Activated T-cell treated with anti-CD3 and anti-CD28 coated beads, Interleukin-2, amount 50 U/mL, for 48 hours (primary cell): Measurements from ENCODE around the gene RGS3.
"Not testable (repeated sequence)": the region's sequence is repeated elsewhere in the genome, so short reads cannot be mapped to it uniquely, and the experiment has no call there.

Experiments used
- DNase-seq, 2 experiments: peaks; one replicate each; pipeline ENCODE4 v3.0.0-alpha.2; 2020

Gene RGS3

GRCh38 chr9:113467183-113467582 lies 3.7 kb downstream of the RGS3 start:
- DNase-seq = no peak

DNA sequence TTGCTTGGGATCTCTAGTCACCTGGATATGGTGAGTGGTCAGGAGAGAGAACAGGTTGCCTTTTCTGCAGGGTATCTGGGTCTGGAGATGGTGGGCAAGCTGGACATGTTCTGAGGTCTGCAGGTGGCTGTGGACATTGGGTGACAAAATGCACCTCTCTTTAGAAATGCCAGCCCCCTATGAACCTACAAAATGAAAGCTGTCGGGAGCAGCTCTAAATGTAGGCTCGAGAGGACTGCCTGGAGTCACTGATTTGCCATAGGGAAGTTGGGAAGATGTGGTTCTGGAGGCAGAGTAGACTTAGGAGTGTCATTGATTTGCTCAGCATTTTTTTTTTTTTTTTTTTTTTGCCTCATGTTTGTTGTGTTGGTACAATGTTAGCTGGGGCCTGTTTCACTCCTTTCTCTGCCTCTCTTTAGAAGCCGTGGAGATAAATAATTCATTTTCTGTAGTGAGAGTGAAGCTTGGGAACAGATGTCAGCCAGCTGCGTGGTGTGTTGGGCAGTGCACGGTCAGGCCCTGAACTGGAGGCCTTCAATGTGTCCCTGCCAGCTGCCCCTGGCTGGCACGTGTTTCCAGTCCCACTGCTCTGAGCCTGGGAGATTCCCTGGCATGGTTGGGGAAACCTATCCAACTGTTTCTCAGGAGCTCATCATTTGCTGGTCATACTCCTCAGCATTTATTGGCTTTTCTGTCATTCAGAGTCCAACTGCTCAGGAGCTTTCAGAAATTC lies 5.4 kb downstream of the RGS3 start:
- DNase-seq = no peak

DNA sequence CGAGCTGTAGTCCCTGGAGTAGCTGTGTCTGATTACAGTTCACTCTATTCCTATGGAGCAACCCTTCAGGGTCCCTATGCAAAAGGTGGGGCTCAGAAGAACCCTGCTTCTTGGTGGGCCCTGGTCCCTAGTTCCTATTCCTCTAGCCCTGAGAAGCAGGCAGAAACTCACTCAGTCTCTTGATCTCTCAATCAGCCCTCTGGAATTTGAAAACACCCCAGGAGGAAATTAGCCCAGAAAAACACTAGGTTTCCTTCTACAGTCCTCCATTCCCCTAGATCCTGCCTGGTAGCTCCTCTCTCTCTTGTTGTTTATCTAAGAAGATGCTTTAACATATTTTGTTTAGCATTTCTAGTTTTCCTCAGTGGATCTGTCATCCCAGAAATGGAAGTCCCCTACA lies 7.6 kb downstream of the RGS3 start:
- no peak for DNase-seq

DNA sequence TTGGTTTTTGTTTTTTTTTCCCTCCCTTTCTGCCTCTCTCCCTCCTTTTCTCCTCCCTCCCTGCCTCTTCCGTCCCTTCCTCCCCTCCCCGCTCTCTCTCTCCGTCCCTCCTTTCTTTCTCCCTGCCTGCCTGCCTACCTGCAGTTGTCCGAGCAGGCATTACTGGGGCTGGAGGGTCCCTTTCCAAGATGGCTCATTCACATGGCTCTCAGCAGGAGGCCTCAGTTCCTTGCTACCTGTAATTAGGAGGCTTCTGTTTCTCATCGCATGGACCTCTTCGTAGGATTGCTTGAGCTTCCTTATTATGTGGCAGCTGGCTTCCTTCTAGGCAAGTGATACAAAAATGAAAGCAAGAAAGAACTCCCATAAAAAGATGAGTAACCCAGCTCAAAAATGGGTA lies 8.0 kb downstream of the RGS3 start:
- no peak for DNase-seq

DNA sequence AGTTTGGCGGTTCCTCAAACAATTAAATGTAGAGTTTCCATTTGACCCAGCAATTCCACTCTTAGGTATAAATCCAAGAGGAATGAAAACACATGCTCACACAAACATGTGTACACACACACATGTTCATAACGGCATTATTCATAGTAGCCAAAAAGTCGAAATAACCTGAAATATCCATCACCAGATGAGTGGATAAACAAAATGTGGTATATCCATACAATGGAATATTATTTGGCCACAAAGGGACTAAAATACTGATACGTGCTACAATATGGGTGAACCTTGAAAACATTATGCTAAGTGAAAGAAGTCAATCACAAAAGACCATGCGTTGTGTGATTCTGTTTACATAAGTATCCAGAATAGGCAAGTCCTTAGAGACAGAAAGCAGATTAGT lies 8.7 kb downstream of the RGS3 start:
- no peak for DNase-seq

DNA sequence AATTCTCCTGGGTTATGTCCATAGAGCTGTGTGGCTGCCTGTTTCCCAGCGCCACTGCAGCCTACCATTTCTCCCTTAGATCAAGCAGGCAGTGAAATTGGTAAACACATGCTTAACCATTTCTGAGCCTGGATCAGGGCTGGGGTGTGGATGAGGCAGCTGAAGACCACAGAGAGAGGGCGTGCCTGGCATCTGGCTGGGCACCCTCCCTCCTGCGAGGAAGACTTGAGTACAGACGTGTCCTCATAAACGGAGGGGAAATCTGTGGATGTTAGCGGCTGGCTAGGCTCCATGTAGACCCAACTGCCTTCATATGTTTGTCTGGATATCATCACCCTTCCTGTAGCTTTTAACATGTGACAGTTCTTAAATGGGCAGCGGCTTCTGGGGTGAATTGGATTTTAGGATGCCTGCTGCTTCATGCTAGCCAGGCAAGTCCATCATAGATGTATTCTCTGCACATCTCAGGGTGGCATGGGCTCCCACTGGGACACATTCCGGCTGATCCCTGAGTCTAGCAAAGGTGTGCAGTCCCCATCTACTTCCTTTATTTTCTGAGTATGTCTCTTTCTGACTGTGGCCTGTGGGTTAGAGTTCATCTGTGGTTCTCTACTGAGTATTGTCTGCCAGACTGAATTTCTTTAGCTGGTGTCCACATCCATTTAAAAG lies 11.0 kb downstream of the RGS3 start:
- no peak for DNase-seq

- DNase-seq = no peak
Observed at GRCh38 chr9:113475031-113475430, 11.5 kb downstream of the RGS3 start.

DNA sequence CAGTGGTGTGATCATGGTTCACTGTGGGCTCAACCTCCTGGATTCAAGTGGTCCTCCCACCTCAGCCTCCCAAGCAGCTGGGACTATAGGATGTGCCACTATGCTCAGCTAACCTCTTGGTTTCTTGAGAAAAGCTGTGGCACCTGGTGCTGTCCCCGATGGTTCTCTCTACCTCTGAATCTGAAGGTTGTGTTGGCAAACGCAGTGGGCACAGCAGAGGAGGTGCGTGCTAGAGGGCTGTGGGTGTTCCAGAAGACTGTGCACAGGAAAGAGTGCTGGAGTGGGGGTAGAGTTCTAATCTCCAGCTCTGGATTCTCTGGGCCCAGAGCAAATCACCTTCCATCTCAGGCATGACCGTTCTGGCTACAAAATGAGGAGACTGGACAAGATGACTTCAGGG lies 12.5 kb downstream of the RGS3 start:
- no peak for DNase-seq

GRCh38 chr9:113476511-113476916 lies 13.0 kb downstream of the RGS3 start:
- no peak for DNase-seq

DNA sequence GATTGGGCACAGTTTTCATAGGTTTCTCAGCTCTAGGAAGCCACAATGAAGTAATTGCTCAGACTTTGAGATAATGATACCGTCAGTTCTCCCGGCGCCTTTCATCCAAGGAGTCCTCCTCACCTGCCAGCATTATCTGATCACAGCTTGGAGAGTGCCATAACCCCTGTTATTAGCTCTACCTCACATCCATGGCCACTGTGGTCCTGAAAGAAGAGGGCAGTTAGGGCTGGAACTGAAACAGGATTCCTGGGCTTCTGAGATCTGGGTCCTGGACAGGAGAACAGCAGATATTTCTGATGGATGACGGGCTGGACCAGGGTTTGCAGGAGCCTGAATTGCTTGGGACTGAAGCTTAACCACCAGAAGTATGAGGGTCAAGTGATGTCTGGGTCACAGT lies 13.5 kb downstream of the RGS3 start:
- DNase-seq = no peak

GRCh38 chr9:113477661-113478060 lies 14.1 kb downstream of the RGS3 start:
- DNase-seq = no peak

DNA sequence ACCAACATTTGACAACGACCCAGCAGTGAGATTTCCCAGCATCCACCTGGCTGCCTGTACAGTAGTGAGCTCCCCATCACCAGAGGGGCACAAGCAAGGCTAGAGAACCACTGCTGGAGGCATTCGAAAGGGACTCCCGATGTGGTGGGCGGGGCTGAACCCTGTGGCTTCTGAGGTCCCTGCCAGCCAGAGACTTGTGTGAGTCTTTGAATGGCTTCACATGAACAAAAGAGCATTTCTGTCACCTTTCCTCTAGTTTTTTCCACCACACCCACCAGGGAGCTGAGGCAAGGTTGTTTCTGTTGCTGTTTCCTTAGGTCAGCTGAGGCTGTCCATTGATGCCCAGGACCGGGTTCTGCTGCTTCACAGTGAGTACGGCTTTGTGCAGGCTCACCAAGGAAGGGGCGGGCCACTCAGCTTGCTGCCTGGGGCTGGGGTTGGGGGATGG lies 15.7 kb downstream of the RGS3 start:
- DNase-seq = peak; percentile 35 to 37

- no peak for DNase-seq
Observed at GRCh38 chr9:113480612-113481011, 17.1 kb downstream of the RGS3 start.

DNA sequence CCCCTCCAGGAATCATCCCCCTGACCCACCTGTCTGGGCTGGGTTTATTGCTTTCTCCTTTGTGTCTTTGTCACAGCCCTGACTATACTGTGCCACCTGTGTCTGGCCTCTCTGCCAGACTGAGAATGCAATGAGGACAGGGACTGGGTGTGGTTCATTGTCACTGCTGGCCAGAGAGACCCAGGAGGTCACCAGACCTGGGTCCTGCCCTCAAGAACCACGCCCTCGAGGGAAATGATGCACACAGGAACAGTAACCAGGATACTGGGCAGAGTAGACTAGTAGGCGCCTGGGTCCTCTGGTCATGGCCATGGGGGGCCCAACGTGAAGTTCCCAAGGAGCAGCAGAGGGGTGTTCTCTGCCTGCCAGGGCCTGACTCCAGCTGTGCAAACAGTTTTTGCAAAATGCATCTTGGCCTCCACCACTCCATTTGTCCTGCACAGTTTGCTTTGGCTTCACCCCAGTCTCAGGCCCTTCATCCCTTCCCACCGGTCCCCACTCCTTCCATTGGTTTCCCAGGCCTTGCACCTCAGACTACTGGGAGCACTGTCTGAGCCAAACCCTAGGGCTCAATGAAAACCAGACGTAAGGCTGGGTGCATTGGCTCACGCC lies 17.8 kb downstream of the RGS3 start:
- no peak for DNase-seq

GRCh38 chr9:113482341-113482740 lies 18.8 kb downstream of the RGS3 start:
- no peak for DNase-seq

DNA sequence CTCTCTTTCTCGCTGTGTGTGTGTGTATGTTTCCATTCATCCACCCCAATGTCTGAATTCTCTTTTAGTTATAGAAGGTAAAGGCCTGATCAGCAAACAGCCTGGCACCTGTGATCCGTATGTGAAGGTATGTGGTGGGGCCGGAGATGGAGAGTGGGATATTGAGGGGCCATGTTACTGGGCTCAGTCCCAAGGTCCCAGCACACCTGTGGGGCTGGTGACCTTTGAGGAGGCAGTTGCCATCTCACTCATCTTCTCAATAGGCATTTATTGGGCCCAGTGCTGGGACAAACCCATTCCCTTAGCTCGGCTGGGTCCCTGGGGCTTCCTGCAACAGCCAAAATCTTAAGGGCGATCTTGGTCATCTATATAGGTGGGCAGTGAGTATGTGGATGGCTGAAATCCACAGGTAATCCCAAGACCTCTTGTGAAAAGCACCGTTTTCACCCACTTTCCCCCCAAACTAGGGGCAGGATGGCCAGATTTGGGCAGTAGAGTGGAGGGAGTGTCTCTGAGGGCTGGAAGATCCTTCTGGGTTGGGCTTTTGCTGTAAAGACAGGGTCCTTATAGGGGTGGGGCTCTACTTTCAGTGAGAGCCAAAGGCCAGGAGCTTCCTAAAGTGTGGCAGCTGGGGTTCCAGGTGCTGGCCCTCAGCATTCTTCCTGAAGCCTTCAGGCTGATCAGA lies 19.6 kb downstream of the RGS3 start:
- no peak for DNase-seq

- no peak for DNase-seq
Observed at GRCh38 chr9:113483676-113484257, 20.2 kb downstream of the RGS3 start.

GRCh38 chr9:113484258-113484730 lies 20.8 kb downstream of the RGS3 start:
- no peak for DNase-seq

DNA sequence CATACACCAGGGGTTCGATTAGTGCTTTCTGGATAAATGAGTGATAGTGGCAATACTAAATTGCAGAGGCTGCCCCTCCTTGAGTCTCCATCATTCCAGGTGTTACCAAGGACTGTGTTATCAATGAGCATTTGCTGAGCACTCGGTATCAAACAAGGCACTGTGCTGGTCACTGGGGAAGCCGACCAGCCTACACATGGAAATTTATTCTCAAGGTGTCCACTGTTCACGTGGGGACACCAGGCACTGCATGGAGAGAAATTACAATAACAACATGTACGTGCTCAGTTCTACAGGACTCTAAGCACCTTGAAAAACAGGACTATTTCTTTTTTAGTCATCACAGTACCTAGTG lies 22.2 kb downstream of the RGS3 start:
- DNase-seq = no peak

- no peak for DNase-seq
Observed at GRCh38 chr9:113486327-113486726, 22.8 kb downstream of the RGS3 start.

GRCh38 chr9:113488071-113488470 lies 24.5 kb downstream of the RGS3 start:
- no peak for DNase-seq

- no peak for DNase-seq
Observed at GRCh38 chr9:113488490-113488889, 25.0 kb downstream of the RGS3 start.

GRCh38 chr9:113491147-113491546 lies 27.6 kb downstream of the RGS3 start:
- not testable (repeated sequence) for DNase-seq
